Left cardiac atrium (tissue), 4 donors: ENCODE results near the gene ATXN10. TPM values are rescaled to one million over a fixed set of nuclear protein-coding genes. Genes with fewer than 3 reads are reported as not detected.

ENCODE experiments used
- ATAC-seq, 2 donors: fragments of 200-7000 bp; cut with Tn5 transposase; one replicate each; pipeline ENCODE4 v1.9.1; 2020; ENCODE audit warnings: mild to moderate bottlenecking in 2 of 2, moderate library complexity in 2 of 2
- DNase-seq: peaks from one replicate; pipeline ENCODE4 v3.0.0-alpha.2; 2020
- intact Hi-C, 2 donors: fragments of 100-400 bp; cut with DNase I; formaldehyde crosslinking; loops; one replicate each; pipeline versions ENCODE4 v1.14.1 to v1.15.1; 2022 to 2023
- total RNA-seq, 2 donors: library from RNA; stranded (reverse); fragmentation: NEBNext Ultra II Directional; extraction: Animal tissue kit (Norgen Biotek cat#: 25700); gene quantifications; one replicate each; pipeline ENCODE4 v1.2.1, GENCODE V29; 2021
- donor health status: DM: no; HTN: yes; CAD: no.
- donor health status: DM: no; HTN: yes; CAD: no; lungs with severe emphysema.
- donor health status: DM: yes; HTN: yes; CAD: no.
- donor health status: Dilated cardiomyopathy.

The ATXN10 gene
- total RNA-seq, 2 donors from 2014 or later: 129 to 143 TPM

GRCh38 chr22:45876136-45877035, 204.8 kb downstream of the ATXN10 start:
- ATAC-seq: no peak
- intact Hi-C loops: no loop called here
- DNase-seq: no peak

GRCh38 chr22:45877036-45877380, 205.4 kb downstream of the ATXN10 start:
- DNase-seq (no peak), ATAC-seq (no peak)
- intact Hi-C loops: no loop called here

- intact Hi-C loops: no loop called here
- ATAC-seq: no peak
Measured at GRCh38 chr22:45877651-45878050, 206.0 kb downstream of the ATXN10 start.

DNA sequence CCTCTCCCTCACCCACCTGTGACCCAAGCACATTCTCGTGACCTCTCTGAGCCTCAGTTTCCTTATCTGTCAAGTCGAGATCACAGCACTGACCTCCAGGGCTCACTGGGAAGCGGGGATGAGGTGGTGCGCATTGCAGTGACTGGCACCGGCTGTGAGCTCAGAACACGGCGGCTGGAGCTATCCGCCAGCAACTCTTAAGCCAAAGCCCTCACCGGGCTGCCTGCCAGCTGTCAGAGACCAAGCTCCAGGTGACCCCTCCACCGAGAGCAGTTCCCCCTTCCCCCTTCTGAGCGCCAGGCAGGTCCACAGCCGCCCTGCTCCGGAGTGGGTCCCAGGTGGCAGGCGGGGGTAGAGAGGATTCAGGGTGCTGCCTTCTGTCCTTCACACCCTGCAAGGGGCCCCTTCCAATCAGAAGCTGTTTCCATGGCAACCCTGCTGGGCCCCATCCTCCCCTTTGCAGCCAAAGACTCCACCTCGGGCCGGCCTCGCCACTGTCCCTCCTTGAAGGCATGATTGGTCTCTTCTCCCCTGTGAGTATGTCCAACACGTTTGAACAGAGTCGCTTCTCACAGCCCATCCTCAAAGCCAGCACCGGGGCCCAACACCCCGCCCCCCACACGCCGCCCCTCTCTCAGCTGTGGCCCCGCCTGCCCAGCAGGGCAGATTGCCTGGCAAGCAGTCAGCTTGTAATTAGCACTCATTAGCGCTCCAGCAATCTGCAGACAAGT, 206.6 kb downstream of the ATXN10 start:
- intact Hi-C loops: no loop called here
- DNase-seq (no peak), ATAC-seq (peak; percentile 21 to 49)

More at GRCh38 chr22:45877651-45878050, 206.0 kb downstream of the ATXN10 start:
- no peak for DNase-seq

DNA sequence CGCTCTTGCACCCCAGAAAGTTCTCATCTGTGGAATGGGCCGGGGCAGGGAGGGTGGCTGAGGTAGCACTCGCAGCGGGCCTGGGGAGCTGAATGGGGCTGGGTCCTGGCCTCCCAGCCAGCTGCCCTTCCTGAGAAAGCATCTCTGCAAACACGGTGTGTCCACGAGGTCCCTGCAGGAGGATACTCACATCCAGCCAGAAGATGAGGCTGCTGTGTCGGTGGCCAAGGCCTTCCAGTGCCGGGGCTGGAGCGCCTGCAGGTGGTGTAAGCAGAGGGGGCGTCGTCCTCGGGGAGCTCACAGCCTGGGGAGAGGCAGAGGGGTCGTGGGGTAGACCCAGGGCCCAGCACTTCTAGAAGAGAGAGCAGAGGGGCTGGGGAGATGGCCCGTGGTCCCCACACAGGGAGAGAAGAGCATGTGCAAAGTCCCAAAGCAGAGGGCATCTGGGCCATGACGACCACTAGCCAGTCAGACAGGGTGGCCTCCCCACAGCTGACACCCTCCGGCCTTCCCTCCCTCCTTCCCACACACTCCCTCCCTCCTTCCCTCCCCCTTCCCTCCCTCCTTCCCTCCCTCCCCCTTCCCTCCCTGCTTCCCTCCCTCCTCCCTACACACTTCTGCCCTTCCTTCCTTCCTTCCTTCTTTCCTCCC, 207.4 kb downstream of the ATXN10 start:
- no peak for ATAC-seq
- intact Hi-C loops: no loop called here
- no peak for DNase-seq

DNA sequence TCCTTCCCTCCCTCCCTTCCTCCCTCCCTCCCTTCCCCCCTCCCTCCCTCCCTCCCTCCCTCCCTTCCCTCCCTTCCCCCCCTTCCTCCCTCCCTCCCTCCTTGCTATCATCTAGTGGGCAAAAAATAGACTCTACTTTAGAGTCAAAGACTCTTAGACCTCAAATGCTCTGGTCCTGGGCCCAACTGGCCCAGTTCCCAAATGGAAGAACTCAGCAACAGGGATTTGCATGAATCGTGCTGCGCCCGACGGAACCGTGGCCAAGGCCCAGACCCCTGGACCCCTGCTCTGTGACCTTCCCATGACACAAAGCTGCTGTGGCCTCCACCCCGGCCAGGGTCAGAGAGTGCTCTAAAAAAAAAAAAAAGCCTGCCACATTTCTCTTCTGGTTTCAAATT, 207.9 kb downstream of the ATXN10 start:
- DNase-seq (no peak), ATAC-seq (peak; percentile 37 to 65)
- intact Hi-C loops: no loop called here

- intact Hi-C loops: no loop called here
- no peak for ATAC-seq
- DNase-seq: no peak
Measured at GRCh38 chr22:45880091-45880715, 208.6 kb downstream of the ATXN10 start.

GRCh38 chr22:45880716-45881523, 209.3 kb downstream of the ATXN10 start:
- DNase-seq (no peak), ATAC-seq (no peak)
- intact Hi-C loops: no loop called here

DNA sequence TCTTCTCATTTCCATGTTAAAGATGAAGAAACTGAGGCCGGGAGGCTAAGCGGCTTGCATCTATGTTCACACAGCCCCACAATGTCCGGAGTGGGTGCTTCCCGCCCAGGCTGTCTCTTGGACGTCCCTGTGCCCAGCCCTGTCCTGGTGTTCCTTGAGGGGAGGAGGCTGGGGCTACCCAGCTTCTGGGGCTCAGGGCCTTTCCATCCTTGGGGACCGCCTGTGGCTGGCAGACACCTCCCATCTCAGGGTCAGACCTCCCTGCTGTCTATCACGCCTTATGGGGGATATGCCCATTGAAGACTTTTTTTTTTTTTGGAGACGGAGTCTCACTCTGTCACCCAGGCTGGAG, 209.9 kb downstream of the ATXN10 start:
- no peak for DNase-seq
- ATAC-seq: no peak

DNA sequence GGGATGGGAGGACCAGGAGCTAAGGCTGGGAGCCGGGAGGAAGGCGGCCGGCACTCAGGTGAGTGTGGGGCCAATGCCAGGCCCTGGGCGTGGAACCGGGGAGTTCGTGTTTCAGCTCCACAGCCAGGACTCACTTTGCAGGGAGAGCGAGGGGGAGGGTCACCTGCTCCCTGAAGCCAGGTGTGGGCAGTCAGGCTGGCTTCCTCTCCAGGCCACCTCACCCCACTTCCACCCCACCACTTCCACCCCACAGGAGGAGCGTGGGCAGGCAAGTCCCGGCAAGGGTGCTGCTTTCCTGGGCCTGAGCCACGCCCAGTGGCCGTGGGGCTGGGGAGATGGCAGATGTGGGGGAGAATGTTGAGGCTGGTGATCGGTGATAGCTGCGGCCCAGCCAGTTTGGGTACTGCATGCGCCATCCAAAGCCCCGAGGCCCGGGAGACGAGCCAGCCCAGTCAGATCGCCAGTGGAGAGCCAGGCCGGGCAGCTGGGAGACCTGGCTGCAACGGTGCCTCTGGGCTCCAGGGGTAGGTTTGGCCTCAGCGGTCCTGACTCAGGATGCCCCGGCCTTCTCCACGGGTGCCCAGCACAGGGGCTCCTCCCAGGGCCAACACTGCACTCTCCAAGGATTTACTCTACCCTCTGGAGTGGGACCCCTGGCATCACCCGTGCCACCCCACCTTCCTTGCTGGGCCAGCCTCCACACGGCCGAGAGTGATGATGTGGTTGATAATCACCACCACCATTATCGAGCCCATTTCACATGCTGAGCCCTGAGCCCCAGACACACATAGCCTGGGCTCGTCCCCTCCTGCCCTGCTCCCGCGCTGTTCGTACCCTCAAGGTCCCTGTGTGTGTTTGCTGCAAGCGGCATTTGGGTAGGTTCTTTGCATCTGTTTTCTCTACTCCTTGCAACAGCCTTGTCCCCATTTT, 211.5 kb downstream of the ATXN10 start:
- DNase-seq (no peak), ATAC-seq (no peak)
- intact Hi-C loops: no loop called here

More for the DNA sequence above, 209.9 kb downstream of the ATXN10 start:
- intact Hi-C loops: no loop called here

GRCh38 chr22:45883811-45884170, 212.2 kb downstream of the ATXN10 start:
- ATAC-seq: no peak
- intact Hi-C loops: no loop called here
- DNase-seq: no peak

DNA sequence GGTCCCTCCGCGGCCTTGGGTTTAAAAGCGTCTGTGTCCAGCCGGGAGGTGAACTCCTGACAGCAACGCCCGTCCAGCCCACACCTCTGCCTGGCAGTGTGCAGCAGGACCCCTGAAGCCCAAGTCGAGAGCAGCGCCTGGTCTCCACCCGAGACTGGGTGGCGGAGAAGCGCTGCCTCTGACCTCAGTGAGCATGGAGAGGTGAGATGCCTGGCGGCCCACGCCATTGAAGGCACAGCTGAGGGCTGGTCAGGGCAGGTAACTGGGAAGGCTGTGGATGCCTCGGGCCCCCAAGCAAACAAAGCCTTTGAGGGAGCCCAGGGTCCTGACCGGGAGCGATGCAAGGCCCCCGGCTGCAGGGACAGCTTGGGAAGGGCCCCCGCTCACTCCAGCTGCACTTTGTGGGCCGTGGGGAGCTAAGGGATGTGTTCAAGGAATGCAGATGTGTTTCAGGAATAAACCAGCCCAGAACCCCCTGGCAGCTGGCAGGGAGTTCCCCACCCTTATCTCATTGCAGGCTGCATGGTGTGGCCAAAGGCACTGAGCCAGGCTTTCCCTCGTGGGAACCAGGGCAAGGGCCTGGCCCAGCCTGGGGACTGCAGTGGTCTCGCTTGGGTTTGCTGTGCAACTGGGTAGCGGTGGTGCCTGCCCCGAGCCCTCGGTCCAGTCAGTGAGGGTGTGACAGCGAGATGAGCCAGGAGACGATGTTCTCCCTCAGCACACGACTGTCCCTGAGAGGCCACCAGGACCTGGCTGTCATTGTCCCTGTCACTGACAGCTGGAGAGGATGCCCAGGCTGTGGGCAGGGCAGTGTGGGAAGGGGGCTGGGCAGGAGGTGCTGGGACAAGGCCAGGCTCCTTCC, 212.8 kb downstream of the ATXN10 start:
- DNase-seq: no peak
- ATAC-seq: peak; percentile 86 to 90
- intact Hi-C loops: no loop called here

GRCh38 chr22:45885171-45885840, 213.7 kb downstream of the ATXN10 start:
- intact Hi-C loops: no loop called here
- no peak for DNase-seq
- no peak for ATAC-seq

DNA sequence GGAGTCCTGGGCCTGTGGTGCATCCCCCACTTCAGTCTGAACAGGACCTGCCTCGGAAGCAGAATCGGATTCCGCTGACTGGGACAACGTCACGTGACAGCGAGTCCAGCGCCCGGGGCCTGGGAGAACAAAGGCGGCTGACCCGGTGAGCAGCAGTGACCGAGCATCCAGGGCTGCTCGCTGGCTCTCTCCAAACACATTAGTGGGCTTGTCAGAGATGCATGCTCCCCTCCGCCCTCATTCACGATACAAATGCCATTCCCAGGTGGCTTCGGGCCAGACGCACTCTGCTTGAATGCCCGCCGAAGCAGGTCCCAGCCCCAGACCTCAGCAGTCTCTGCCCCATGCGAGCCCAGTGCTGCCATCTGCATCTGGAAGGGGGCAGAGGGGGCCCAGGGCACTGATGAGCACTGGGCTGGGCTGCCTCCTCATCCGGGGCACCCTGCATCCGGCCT, 214.3 kb downstream of the ATXN10 start:
- no peak for ATAC-seq
- intact Hi-C loops: no loop called here
- DNase-seq: no peak

GRCh38 chr22:45886540-45886939, 214.9 kb downstream of the ATXN10 start:
- DNase-seq (no peak), ATAC-seq (no peak)
- intact Hi-C loops: no loop called here
